ENCODE measurements around the gene TSSK6.
A peak's percentile ranks its signal among the peaks of the same experiment; 100 is the strongest.

TSSK6 gene

DNA sequence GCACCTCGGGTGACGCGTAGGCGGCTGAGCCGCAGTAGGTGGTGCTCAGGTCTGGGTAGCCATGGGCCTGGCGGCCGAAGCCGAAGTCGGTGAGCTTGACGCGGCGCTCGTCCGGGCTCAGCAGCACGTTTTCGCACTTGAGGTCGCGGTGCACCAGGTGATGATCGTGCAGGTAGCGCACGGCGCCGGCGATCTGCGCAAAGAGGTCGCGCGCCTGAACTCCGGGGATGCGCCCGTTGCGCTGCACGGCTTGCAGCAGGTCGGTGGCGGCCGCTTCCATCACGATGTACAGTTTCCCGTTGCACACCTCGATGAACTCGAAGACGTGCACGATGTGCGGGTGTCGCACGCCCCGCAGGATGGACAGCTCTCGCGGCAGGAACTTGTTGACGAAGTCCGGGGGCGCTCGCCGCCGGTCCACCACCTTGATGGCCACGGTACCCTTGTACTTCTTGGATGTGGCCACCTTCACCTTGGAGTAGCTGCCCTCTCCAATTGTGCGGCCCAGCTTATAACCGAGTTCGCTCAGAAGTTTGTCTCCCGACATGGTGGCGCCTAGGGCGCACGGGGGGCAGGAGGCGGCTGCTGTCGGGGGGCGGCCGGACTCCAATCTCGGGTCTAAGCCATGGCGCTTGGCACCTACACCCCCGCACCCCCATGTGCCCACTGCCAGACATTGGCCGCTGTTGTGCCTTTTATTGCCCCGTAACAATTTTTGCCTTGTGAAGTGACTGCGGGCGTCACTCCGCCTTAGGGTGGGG, at the start of gene TSSK6:
TSS of gene TSSK6 (minus strand) at position 668 of the 761 bp plus-strand sequence. CDS start at position 547, 121 bp downstream.
- peak within 1 kb of the TSS; percentile 82 for H3K4me3 ChIP-seq (ENCODE audit: low read depth, low read length)
- H3K27ac ChIP-seq = peak within 1 kb of the TSS; percentile 78
- no peaks in the 10 kb centered on the region for H3K9me3 ChIP-seq (ENCODE audit: control insufficient read depth, low read length)
- H3K27me3 ChIP-seq (ENCODE audit: control insufficient read depth, insufficient read depth, low read length) = no peaks in the 10 kb centered on the region
- peak within 1 kb of the TSS; percentile 92 for H2AFZ ChIP-seq
- H3K4me2 ChIP-seq (ENCODE audit: low read length) = peak within 1 kb of the TSS; percentile 82
- peaks cover 10% of the 10 kb centered on the region for H3K4me1 ChIP-seq
- peak within 1 kb of the TSS; percentile 83 for H3K9ac ChIP-seq
- TF ChIP-seq, protein P1, sequence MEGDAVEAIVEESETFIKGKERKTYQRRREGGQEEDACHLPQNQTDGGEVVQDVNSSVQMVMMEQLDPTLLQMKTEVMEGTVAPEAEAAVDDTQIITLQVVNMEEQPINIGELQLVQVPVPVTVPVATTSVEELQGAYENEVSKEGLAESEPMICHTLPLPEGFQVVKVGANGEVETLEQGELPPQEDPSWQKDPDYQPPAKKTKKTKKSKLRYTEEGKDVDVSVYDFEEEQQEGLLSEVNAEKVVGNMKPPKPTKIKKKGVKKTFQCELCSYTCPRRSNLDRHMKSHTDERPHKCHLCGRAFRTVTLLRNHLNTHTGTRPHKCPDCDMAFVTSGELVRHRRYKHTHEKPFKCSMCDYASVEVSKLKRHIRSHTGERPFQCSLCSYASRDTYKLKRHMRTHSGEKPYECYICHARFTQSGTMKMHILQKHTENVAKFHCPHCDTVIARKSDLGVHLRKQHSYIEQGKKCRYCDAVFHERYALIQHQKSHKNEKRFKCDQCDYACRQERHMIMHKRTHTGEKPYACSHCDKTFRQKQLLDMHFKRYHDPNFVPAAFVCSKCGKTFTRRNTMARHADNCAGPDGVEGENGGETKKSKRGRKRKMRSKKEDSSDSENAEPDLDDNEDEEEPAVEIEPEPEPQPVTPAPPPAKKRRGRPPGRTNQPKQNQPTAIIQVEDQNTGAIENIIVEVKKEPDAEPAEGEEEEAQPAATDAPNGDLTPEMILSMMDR (IDR thresholded peaks at IDR 0.05) = no peak
- peaks cover 32% of the 10 kb centered on the region for H3K79me2 ChIP-seq
- no peaks in the 10 kb centered on the region for H3K36me3 ChIP-seq (ENCODE audit: control insufficient read depth, insufficient read depth, low read length)

DNA sequence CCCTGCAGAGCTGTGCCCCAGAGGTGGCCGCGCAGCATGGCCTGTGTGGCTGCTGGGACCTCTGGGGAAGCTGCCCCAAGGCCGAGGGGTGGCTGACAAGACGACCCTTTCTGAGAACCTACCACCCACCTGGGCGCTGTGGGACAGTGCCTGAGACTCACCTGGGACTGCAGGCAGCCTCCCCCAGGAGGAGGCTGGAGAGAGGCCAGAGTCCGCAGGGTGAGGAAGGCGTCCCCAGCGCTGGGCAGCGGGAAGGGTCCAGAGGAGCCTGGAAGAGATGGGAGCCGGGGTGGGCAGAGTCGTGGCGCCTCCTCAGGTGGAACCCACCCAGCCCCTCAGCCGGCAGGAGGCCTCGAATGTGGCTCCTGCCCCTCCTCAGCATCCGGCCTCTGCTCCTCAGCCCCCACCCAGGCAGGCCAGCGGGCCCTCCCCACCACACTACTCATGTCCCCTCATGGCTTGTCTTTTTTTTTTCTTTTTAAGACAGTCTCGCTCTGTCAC, 48.0 kb upstream of the TSSK6 start:
- Histone ChIP-seq H3K27me3 (ENCODE audit: control insufficient read depth, insufficient read depth, low read length) (no peaks in the 10 kb centered on the region), H2AFZ (no peak overlapping the region), H3K4me3 (ENCODE audit: low read depth, low read length) (no peak overlapping the region), H3K36me3 (ENCODE audit: control insufficient read depth, insufficient read depth, low read length) (no peaks in the 10 kb centered on the region), H3K4me1 (no peaks in the 10 kb centered on the region), H3K79me2 (no peaks in the 10 kb centered on the region), H3K9ac (no peak overlapping the region), H3K4me2 (ENCODE audit: low read length) (no peak overlapping the region), H3K27ac (no peak overlapping the region), H3K9me3 (ENCODE audit: control insufficient read depth, low read length) (no peaks in the 10 kb centered on the region)
- TF ChIP-seq, protein P1 (IDR thresholded peaks at IDR 0.05) = no peak

- Histone ChIP-seq H3K79me2 (no peaks in the 10 kb centered on the region), H3K36me3 (ENCODE audit: control insufficient read depth, insufficient read depth, low read length) (no peaks in the 10 kb centered on the region), H3K4me1 (no peaks in the 10 kb centered on the region), H3K9me3 (ENCODE audit: control insufficient read depth, low read length) (no peaks in the 10 kb centered on the region), H3K4me2 (ENCODE audit: low read length) (no peak overlapping the region), H3K9ac (no peak overlapping the region), H3K27me3 (ENCODE audit: control insufficient read depth, insufficient read depth, low read length) (no peaks in the 10 kb centered on the region), H3K27ac (no peak overlapping the region), H3K4me3 (ENCODE audit: low read depth, low read length) (no peak overlapping the region), H2AFZ (no peak overlapping the region)
- TF ChIP-seq, protein P1 (IDR thresholded peaks at IDR 0.05) = no peak
Measured at GRCh38 chr19:19562665-19563347, 47.5 kb upstream of the TSSK6 start.

GRCh38 chr19:19561946-19562664, 46.8 kb upstream of the TSSK6 start:
- no peak overlapping the region for H3K27ac ChIP-seq
- H3K4me1 ChIP-seq = no peaks in the 10 kb centered on the region
- no peaks in the 10 kb centered on the region for H3K9me3 ChIP-seq (ENCODE audit: control insufficient read depth, low read length)
- H3K4me3 ChIP-seq (ENCODE audit: low read depth, low read length) = no peak overlapping the region
- no peak overlapping the region for H3K4me2 ChIP-seq (ENCODE audit: low read length)
- TF ChIP-seq, protein P1 (IDR thresholded peaks at IDR 0.05) = no peak
- no peaks in the 10 kb centered on the region for H3K36me3 ChIP-seq (ENCODE audit: control insufficient read depth, insufficient read depth, low read length)
- H3K9ac ChIP-seq = no peak overlapping the region
- no peak overlapping the region for H2AFZ ChIP-seq
- no peaks in the 10 kb centered on the region for H3K27me3 ChIP-seq (ENCODE audit: control insufficient read depth, insufficient read depth, low read length)
- H3K79me2 ChIP-seq = no peaks in the 10 kb centered on the region

Measured in parathyroid adenoma (tissue), 2 donors.